HCT116 (cell line): ENCODE measurements around the gene CAMK2A. TPM values are rescaled to one million over a fixed set of nuclear protein-coding genes. Genes with fewer than 3 reads are reported as not detected.
A peak's percentile ranks its signal among the peaks of the same experiment; 100 is the strongest.

Source experiments
- ATAC-seq: fragments of 200-7000 bp; cut with Tn5 transposase; 2 replicates; pipeline ENCODE4 v1.9.1; 2020; ENCODE audit warnings: mild to moderate bottlenecking, moderate library complexity
- BruUV-seq: library from RNA; stranded (reverse); fragments of 400-500 nt; replicated peaks from 2 replicates; lab custom pipeline; 2021; lab: Mats Ljungman, UMichigan
- CTCF ChIA-PET: fragments of 300-600 bp; sonication (Branson Sonifier 250); formaldehyde crosslinking; loops from one replicate; lab custom pipeline; 2021; ENCODE audit warnings: antibody characterized with exemption; lab: Charles Lee
- POLR2A ChIA-PET: fragments of 300-600, 350-600 bp; sonication (Branson Sonifier 250); formaldehyde crosslinking; loops from one replicate; lab custom pipeline; 2021; ENCODE audit warnings: antibody characterized with exemption; lab: Charles Lee
- RAD21 ChIA-PET, 2 experiments: fragments of 300-600 bp; sonication (Branson Sonifier 250); formaldehyde crosslinking; loops; one replicate each; lab custom pipeline; 2023; ENCODE audit warnings: low total read pairs in 2 of 2; ENCODE audit not compliant: uncharacterized antibody in 2 of 2, unreplicated experiment in 2 of 2, low non-redundant PET in 1 of 2; lab: Charles Lee
- DNase-seq: peaks from one replicate; pipeline ENCODE4 v3.0.0-alpha.2; 2010; ENCODE audit warnings: low read depth, low spot score
- H2AFZ ChIP-seq: fragments of 200-600 bp; shearing (Covaris generic), sonication (generic); 2 replicates; pipeline ENCODE4 v1.6.1; 2017; ENCODE audit warnings: low read depth, mixed run types, mixed read lengths, antibody characterized with exemption, low read length; ENCODE audit not compliant: poor library complexity, severe bottlenecking
- H3K27ac ChIP-seq: 2 replicates; pipeline ENCODE4 v1.5.1; 2012; ENCODE audit warnings: low read depth, low read length
- H3K27me3 ChIP-seq: fragments of 200-600 bp; sonication (generic); 2 replicates; pipeline ENCODE4 v1.6.1; 2016; ENCODE audit warnings: mixed run types, low read length, mixed read lengths; ENCODE audit not compliant: insufficient read depth
- H3K36me3 ChIP-seq, 2 experiments: fragments of 200-500 bp in 1 of 2; fragments of 200-600 bp in 1 of 2; sonication (Bioruptor generic) in 1 of 2; sonication (generic) in 1 of 2; 2 replicates each; pipeline versions ENCODE4 v1.5.1 to v1.6.1; 2014 to 2016; ENCODE audit warnings: low read length in 2 of 2, inconsistent platforms in 1 of 2, mixed read lengths in 1 of 2, mixed run types in 1 of 2; ENCODE audit not compliant: insufficient read depth in 2 of 2, control insufficient read depth in 1 of 2
- H3K4me1 ChIP-seq, 2 experiments: fragments of 200-600 bp in 1 of 2; sonication (generic) in 1 of 2; 2 replicates each; pipeline versions ENCODE4 v1.5.1 to v1.6.1; 2012 to 2017; ENCODE audit warnings: low read length in 2 of 2, inconsistent platforms in 1 of 2, mild to moderate bottlenecking in 1 of 2, mixed read lengths in 1 of 2, mixed run types in 1 of 2, moderate library complexity in 1 of 2; ENCODE audit not compliant: insufficient read depth in 2 of 2, control insufficient read depth in 1 of 2
- H3K4me2 ChIP-seq: fragments of 200-600 bp; sonication (generic); 2 replicates; pipeline ENCODE4 v1.6.1; 2017; ENCODE audit warnings: mixed run types, low read length, mixed read lengths
- H3K4me3 ChIP-seq, 2 experiments: fragments of 200-600 bp in 1 of 2; sonication (generic) in 1 of 2; replicated peaks in 1 of 2; 2 replicates each; pipeline ENCODE4 v1.5.1; 2011 to 2016; ENCODE audit warnings: low read length in 2 of 2, control low read depth in 1 of 2, low read depth in 1 of 2, mild to moderate bottlenecking in 1 of 2, mixed read lengths in 1 of 2, mixed run types in 1 of 2
- H3K79me2 ChIP-seq: fragments of 200-600 bp; sonication (generic); 2 replicates; pipeline ENCODE4 v1.6.1; 2017; ENCODE audit warnings: mild to moderate bottlenecking, mixed run types, low read length, moderate library complexity, mixed read lengths; ENCODE audit not compliant: insufficient read depth
- H3K9ac ChIP-seq: fragments of 200-600 bp; sonication (generic); 2 replicates; pipeline ENCODE4 v1.6.1; 2016; ENCODE audit warnings: low read length, mixed read lengths
- H3K9me2 ChIP-seq: fragments of 200-600 bp; sonication (generic), shearing (Covaris generic); 2 replicates; pipeline ENCODE4 v1.6.1; 2017; ENCODE audit warnings: mixed run types, mild to moderate bottlenecking, moderate library complexity; ENCODE audit not compliant: insufficient read depth
- H3K9me3 ChIP-seq, 2 experiments: fragments of 200-500 bp in 1 of 2; fragments of 200-600 bp in 1 of 2; sonication (Bioruptor generic) in 1 of 2; sonication (generic) in 1 of 2; 2 replicates each; pipeline ENCODE4 v1.6.1; 2014 to 2017; ENCODE audit warnings: low read length in 2 of 2, mixed read lengths in 2 of 2, inconsistent platforms in 1 of 2, low read depth in 1 of 2, mild to moderate bottlenecking in 1 of 2, mixed run types in 1 of 2, moderate library complexity in 1 of 2; ENCODE audit not compliant: control insufficient read depth in 1 of 2, insufficient read depth in 1 of 2
- H4K20me1 ChIP-seq: fragments of 200-600 bp; sonication (generic), shearing (Covaris generic); 2 replicates; pipeline ENCODE4 v1.6.1; 2017; ENCODE audit warnings: mixed run types, mild to moderate bottlenecking, moderate library complexity; ENCODE audit not compliant: insufficient read depth
- CBX3 ChIP-seq: IDR thresholded peaks from 2 replicates; pipeline ENCODE4 v1.6.1; 2012; ENCODE audit warnings: low read depth
- CEBPB ChIP-seq: IDR thresholded peaks from 2 replicates; pipeline ENCODE4 v1.6.1; 2012; ENCODE audit warnings: low read depth
- ELF1 ChIP-seq: IDR thresholded peaks from 2 replicates; pipeline ENCODE4 v1.6.1; 2012; ENCODE audit warnings: low read depth, borderline replicate concordance
- EZH2 ChIP-seq: fragments of 200-600 bp; sonication (generic); IDR thresholded peaks from 2 replicates; pipeline ENCODE4 v1.6.1; 2017; ENCODE audit warnings: antibody characterized with exemption, mixed run types
- EZH2phosphoT487 ChIP-seq: fragments of 200-600 bp; IDR thresholded peaks from 2 replicates; pipeline ENCODE4 v1.6.1; 2018; ENCODE audit warnings: antibody characterized with exemption, borderline replicate concordance
- FOSL1 ChIP-seq: IDR thresholded peaks from 2 replicates; pipeline ENCODE4 v1.6.1; 2012; ENCODE audit warnings: low read depth
- MAX ChIP-seq: IDR thresholded peaks from 2 replicates; pipeline ENCODE4 v1.6.1; 2012
- POLR2AphosphoS5 ChIP-seq: IDR thresholded peaks from 2 replicates; pipeline ENCODE4 v1.6.1; 2011; ENCODE audit warnings: mild to moderate bottlenecking, low read depth, low read length, moderate library complexity
- TCF7L2 ChIP-seq: IDR thresholded peaks from 2 replicates; pipeline ENCODE4 v1.7.0; 2011; ENCODE audit warnings: borderline replicate concordance, inconsistent platforms; ENCODE audit not compliant: insufficient read depth, insufficient read length; ENCODE audit errors: extremely low read depth
- ZBTB33 ChIP-seq: IDR thresholded peaks from 2 replicates; pipeline ENCODE4 v1.6.1; 2011; ENCODE audit warnings: mild to moderate bottlenecking, low read length, moderate library complexity; ENCODE audit not compliant: insufficient replicate concordance; ENCODE audit errors: extremely low read depth
- intact Hi-C: fragments of 100-400 bp; cut with micrococcal nuclease; formaldehyde crosslinking; loops from 2 replicates; pipeline ENCODE4 v1.10.0; 2022
- total RNA-seq: library from RNA; stranded (reverse); gene quantifications from one replicate; pipeline ENCODE4 v1.2.1, GENCODE V29; 2021; ENCODE audit not compliant: unreplicated experiment
- TF ChIP-seq, protein P1 (sequence below), 3 experiments: fragments of 200-600 bp in 1 of 3; sonication (generic) in 1 of 3; IDR thresholded peaks in 2 of 3; conservative IDR thresholded peaks in 1 of 3; 2 replicates each; pipeline ENCODE4 v1.5.1; 2012 to 2017; ENCODE audit warnings: low read depth in 2 of 3, low read length in 2 of 3, antibody characterized with exemption in 1 of 3, borderline replicate concordance in 1 of 3, control low read depth in 1 of 3, mild to moderate bottlenecking in 1 of 3, mixed read lengths in 1 of 3, mixed run types in 1 of 3, moderate library complexity in 1 of 3; ENCODE audit not compliant: insufficient read depth in 1 of 3

The CAMK2A gene
- total RNA-seq, 1 experiment from 2014 or later: not detected

GRCh38 chr5:150208187-150209098 lies 81.1 kb downstream of the CAMK2A start:
- H3K27ac ChIP-seq: no peak overlapping the region
- RAD21 ChIA-PET: no interaction called here
- TF ChIP-seq ELF1 (no peak), ZBTB33 (no peak)
- no peak overlapping the region for H3K4me3 ChIP-seq
- no peaks in the 10 kb centered on the region for H3K36me3 ChIP-seq
- POLR2A ChIA-PET: no interaction called here
- no peak for ATAC-seq
- no peaks in the 10 kb centered on the region for H4K20me1 ChIP-seq
- no peaks in the 10 kb centered on the region for H3K9me3 ChIP-seq
- no peaks in the 10 kb centered on the region for H3K79me2 ChIP-seq
- no peak for DNase-seq
- CTCF ChIA-PET: no interaction called here
- peaks cover 0 to 12% of the 10 kb centered on the region in 2 experiments; a peak in 2 of 4 replicates for H3K4me1 ChIP-seq
- no peaks in the 10 kb centered on the region for H3K27me3 ChIP-seq
- no peaks in the 10 kb centered on the region for H3K9me2 ChIP-seq
- H3K4me2 ChIP-seq: peak overlapping the region; percentile 44
- BruUV-seq: no TSS peak
- intact Hi-C loops: no loop called here
- no peak overlapping the region for H2AFZ ChIP-seq
- H3K9ac ChIP-seq: no peak overlapping the region

- no peaks in the 10 kb centered on the region for H3K36me3 ChIP-seq
- H3K27me3 ChIP-seq: no peaks in the 10 kb centered on the region
- no peak overlapping the region for H2AFZ ChIP-seq
- no peak overlapping the region for H3K4me3 ChIP-seq
- DNase-seq: no peak
- peaks cover 0 to 12% of the 10 kb centered on the region in 2 experiments; a peak in 2 of 4 replicates for H3K4me1 ChIP-seq
- ChIA-PET POLR2A (no interaction called here), RAD21 (no interaction called here), CTCF (interaction anchor here (1.5 kb wide), 1 partner anchor 31 kb away, joined by 3 read pairs; no protein-coding TSS in a partner anchor)
- H3K9me2 ChIP-seq: no peaks in the 10 kb centered on the region
- no peaks in the 10 kb centered on the region for H3K9me3 ChIP-seq
- no peaks in the 10 kb centered on the region for H3K79me2 ChIP-seq
- ATAC-seq: no peak
- no peak overlapping the region for H3K4me2 ChIP-seq
- BruUV-seq: no TSS peak
- H3K27ac ChIP-seq: no peak overlapping the region
- intact Hi-C loops: no loop called here
- no peaks in the 10 kb centered on the region for H4K20me1 ChIP-seq
- no peak overlapping the region for H3K9ac ChIP-seq
- TF ChIP-seq CBX3 (no peak), EZH2 (no peak), POLR2AphosphoS5 (no peak), EZH2phosphoT487 (no peak), FOSL1 (no peak), MAX (no peak), TCF7L2 (no peak), CEBPB (no peak)
- TF ChIP-seq, protein P1, sequence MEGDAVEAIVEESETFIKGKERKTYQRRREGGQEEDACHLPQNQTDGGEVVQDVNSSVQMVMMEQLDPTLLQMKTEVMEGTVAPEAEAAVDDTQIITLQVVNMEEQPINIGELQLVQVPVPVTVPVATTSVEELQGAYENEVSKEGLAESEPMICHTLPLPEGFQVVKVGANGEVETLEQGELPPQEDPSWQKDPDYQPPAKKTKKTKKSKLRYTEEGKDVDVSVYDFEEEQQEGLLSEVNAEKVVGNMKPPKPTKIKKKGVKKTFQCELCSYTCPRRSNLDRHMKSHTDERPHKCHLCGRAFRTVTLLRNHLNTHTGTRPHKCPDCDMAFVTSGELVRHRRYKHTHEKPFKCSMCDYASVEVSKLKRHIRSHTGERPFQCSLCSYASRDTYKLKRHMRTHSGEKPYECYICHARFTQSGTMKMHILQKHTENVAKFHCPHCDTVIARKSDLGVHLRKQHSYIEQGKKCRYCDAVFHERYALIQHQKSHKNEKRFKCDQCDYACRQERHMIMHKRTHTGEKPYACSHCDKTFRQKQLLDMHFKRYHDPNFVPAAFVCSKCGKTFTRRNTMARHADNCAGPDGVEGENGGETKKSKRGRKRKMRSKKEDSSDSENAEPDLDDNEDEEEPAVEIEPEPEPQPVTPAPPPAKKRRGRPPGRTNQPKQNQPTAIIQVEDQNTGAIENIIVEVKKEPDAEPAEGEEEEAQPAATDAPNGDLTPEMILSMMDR (IDR thresholded peaks at IDR 0.05 in 2 of 3, conservative IDR thresholded peaks at IDR 0.05 in 1 of 3; ENCODE audit: borderline replicate concordance in 1 of 3, insufficient read depth in 1 of 3, low read depth in 2 of 3, low read length in 2 of 3): no peak
These were observed 82.8 kb downstream of the CAMK2A start for GRCh38 chr5:150206779-150207115.
